KOPT-K1 (cell line): ENCODE results near the gene KIAA2012.
"Not testable (repeated sequence)": the region's sequence is repeated elsewhere in the genome, so short reads cannot be mapped to it uniquely, and the experiment has no call there.

Experiments
- H3K27ac ChIP-seq: fragments of 200-600 bp; sonication (generic); 2 replicates; pipeline ENCODE4 v1.5.1; 2016; ENCODE audit warnings: antibody characterized with exemption, mild to moderate bottlenecking, low read depth, low read length; ENCODE audit not compliant: poor library complexity, severe bottlenecking
- H3K36me3 ChIP-seq: fragments of 200-600 bp; sonication (generic); 2 replicates; pipeline ENCODE4 v1.5.1; 2017; ENCODE audit warnings: antibody characterized with exemption, mild to moderate bottlenecking, low read length, moderate library complexity; ENCODE audit not compliant: insufficient read depth
- H3K9me3 ChIP-seq: fragments of 200-600 bp; sonication (generic); 2 replicates; pipeline ENCODE4 v1.5.1; 2017; ENCODE audit warnings: antibody characterized with exemption, low read length, mild to moderate bottlenecking; ENCODE audit not compliant: insufficient read depth, poor library complexity, severe bottlenecking

KIAA2012 gene

DNA sequence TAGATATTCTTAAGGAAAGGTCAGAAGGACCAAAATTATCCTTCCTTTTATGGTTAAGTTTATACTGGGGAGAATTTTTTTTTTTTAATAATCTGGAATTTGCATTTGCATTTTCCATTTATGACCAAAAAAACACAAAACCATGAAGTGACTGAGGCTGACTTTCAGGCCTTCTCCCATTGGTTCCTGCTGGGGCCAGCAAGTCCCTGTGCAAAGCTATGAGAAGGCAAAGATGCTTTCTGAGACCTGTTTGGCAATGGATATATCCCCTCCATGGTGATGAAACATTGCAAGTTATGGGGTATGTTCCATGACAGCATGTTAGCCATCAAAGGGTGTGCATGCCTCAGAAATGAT is 60.8 kb downstream of the KIAA2012 start:
- H3K27ac ChIP-seq, result no peak overlapping the region

DNA sequence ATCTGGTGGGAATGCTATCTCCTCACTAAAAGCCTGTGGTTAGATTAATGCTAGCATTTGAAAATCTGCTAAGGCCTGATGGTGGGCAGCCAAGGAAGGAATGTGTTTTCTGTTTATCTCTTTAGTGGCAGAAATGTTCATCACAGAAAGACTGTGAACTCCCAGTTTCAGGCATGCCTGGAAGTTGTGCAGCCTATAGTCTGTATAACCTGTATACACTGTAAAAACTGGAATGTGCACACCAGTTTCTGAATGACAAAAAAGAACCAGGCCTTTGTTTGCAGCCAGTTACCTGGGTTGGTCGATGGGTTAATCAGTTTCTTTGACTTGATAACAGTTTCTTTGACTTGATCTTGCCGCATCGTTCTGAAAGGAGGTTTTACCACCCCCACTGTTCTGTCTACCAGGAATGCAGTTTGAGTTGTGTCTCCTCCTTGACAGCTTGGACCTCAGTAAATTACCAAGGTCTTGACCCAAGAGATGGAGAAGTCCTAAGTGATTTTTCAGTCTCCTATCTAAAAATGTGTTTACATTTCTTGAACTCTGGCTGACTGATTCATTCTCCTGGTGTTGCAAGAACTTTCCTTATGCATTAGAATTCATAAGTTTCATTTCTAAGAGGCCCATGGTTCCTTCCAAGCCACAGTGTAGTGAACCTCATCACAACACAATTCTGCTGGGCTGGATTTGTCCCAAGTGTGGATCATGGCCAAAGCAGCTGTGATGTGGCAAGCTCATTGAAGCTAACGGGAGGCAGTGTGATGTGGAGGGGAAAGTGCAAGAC is 62.2 kb downstream of the KIAA2012 start:
- no peak overlapping the region for H3K27ac ChIP-seq
- no peaks in the 10 kb centered on the region for H3K9me3 ChIP-seq
- H3K36me3 ChIP-seq, result no peaks in the 10 kb centered on the region

More for the DNA sequence above, 60.8 kb downstream of the KIAA2012 start:
- no peaks in the 10 kb centered on the region for H3K36me3 ChIP-seq
- H3K9me3 ChIP-seq, result no peaks in the 10 kb centered on the region

DNA sequence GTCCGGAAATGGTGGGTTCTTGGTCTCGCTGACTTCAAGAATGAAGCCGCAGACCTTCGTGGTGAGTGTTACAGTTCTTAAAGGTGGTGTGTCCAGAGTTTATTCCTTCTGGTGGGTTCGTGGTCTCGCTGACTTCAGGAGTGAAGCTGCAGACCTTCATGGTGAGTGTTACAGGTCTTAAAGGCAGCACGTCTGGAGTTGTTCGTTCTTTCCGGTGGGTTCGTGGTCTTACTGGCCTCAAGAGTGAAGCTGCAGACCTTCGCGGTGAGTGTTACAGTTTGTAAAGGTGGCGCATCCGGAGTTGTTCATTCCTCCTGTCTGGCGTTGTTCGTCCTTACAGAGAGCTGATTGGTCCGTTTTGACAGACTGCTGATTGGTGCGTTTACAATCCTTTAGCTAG is 63.0 kb downstream of the KIAA2012 start:
- not testable (repeated sequence) for H3K9me3 ChIP-seq, H3K36me3 ChIP-seq, H3K27ac ChIP-seq

DNA sequence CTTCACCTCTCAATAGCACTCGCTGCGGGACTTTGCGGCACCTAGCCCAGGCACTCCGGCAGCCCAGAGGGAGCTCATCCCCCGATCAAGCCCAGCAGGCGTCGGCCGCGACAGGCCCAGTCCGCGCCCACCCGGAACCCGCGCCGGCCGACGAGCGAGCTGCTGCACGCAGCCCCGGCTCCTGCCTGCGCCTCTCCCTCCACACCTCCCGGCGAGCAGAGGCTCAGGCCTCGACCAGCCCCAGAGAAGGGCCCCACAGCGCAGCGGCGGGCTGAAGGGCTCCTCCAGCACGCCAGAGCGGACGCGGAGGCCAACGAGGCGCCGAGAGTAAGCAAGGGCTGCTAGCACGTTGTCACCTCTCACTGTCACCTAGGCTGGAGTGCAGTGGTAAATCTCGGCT is 63.5 kb downstream of the KIAA2012 start:
- Histone ChIP-seq H3K9me3 (no peaks in the 10 kb centered on the region), H3K27ac (no peak overlapping the region), H3K36me3 (no peaks in the 10 kb centered on the region)

DNA sequence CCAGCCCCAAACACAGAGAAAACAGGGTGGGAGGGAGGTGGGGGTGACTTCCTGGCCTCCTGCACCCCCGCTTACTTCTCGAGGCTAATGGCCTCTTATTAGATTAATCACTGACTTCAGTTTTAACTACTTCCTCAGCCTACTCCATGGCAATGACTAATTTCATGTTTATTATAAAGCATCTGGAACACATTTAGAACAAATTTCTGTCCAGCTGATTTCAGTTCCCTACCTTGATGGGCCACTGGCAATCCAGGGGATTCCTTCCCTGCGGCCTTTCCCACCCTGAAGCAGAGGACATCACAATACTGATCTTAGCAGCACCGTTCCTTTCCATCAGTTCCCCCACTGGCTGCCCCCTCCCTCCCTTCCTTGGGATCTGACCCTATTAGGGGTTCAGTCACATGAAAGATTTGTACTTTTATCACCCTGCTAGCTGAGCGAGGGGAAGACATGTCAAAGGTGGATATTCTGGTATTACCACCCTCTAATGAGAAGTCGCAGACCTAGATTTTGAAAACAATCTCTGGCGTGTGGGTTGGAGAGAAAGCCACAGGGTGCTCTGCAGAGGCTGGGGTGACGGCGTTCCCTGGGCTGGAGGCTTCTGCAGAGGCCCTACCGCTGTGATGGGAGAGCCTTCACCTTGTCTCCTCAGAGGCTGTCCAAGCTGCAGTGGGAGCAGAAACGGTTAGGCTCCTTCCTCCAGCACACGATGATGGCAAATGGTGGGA is 67.6 kb downstream of the KIAA2012 start:
- no peaks in the 10 kb centered on the region for H3K9me3 ChIP-seq
- H3K27ac ChIP-seq, result no peak overlapping the region
- H3K36me3 ChIP-seq, result no peaks in the 10 kb centered on the region

DNA sequence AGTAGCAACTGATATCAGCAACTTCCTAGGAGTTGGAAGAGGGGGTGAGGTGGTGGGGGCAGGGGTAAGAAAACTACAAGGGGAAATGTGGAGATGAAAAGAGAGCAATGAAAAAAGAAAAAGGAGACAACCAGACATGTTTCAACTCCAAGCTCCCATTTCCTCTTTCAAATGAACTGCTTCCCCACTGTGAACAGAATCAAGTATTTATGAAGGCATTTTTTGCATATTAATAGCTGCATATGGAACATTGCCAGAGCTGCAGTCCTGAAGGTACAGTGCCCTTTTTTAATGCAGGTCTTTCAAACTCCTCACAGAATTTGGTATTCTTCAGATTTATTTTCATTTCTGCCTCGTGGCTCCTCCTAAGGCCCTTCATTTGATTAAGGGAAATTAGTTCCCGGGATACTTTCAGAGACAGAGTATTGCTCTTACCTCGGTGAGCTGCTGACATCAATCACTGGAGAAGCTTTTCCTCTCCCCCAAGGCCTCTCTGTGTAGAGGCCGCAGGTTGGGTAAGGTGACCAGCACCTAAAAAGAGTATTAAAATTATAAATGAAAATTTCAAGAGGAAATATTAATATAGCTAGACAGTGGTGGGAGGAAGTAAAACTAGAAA is 68.4 kb downstream of the KIAA2012 start:
- H3K36me3 ChIP-seq, result no peaks in the 10 kb centered on the region
- H3K27ac ChIP-seq, result no peak overlapping the region
- no peaks in the 10 kb centered on the region for H3K9me3 ChIP-seq

DNA sequence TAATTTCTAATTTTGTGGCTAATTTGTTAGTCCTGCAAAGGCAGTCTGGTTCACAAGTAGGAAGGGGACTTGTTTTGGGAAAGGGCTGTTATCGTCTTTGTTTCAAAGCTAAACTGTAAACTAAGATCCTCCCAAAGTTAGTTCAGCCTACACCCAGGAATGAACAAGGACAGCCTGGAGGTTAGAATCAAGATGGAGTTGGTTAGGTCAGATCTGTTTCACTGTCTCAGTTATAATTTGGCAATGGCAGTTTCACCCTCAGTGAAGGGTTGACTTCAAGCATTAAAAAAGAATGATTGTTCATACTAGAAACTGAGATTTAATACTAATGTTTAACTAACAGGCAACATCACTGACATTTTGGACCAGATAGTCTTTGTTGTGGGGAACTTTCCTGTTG is 69.5 kb downstream of the KIAA2012 start:
- no peak overlapping the region for H3K27ac ChIP-seq
- no peaks in the 10 kb centered on the region for H3K36me3 ChIP-seq
- no peaks in the 10 kb centered on the region for H3K9me3 ChIP-seq

DNA sequence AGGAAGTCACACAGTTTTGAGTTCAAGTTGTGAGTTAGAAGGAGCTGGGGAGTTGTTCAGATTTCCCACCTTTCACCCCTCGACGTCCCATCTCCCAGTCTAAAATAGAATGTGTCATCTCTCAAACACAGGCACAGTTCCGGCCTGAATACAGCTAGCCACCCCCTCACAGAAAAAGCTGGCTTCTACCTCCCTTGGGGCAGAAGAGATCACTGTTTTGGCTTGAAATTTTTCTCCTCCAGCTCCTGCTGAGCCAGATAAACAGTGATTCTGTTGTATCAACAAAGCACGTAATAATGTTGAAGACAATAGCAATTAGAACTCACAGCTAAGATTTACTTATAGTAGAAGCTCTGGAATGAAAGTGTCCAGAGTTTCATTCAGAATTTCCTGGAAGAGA is 74.7 kb downstream of the KIAA2012 start:
- H3K9me3 ChIP-seq, result no peaks in the 10 kb centered on the region
- H3K36me3 ChIP-seq, result no peaks in the 10 kb centered on the region
- H3K27ac ChIP-seq, result no peak overlapping the region

DNA sequence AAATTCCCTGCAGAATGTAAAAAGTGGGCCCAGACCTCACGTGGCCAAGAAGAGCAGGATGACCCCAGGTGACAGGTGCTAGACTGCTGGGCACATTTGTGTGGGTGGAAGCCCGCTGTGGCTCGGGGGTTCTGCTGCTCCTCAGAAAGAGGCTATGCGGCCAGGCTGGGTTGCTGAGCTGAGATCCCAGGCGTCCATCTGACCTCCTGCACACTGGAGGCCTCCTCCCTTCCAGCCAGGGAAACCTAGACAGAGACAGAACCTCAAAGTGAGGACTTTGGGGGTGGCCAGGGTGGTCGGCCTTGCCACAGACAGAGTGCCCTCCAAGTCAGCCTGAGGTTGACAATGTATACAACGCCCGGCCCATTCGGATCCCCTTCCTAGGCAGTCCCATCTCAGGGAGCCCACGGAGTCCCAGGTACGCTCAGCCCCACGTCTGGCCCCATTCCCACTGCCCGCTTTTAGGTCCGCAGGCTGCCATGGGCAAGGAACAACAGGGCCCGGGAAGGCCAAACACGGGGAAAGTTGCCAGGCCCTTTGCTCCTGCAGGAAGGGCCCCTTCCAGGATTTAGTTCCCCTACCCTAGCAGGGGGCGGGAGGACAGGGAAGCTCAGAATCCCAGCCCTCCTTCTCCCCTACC is 75.6 kb downstream of the KIAA2012 start:
- Histone ChIP-seq H3K27ac (no peak overlapping the region), H3K9me3 (no peaks in the 10 kb centered on the region), H3K36me3 (no peaks in the 10 kb centered on the region)

DNA sequence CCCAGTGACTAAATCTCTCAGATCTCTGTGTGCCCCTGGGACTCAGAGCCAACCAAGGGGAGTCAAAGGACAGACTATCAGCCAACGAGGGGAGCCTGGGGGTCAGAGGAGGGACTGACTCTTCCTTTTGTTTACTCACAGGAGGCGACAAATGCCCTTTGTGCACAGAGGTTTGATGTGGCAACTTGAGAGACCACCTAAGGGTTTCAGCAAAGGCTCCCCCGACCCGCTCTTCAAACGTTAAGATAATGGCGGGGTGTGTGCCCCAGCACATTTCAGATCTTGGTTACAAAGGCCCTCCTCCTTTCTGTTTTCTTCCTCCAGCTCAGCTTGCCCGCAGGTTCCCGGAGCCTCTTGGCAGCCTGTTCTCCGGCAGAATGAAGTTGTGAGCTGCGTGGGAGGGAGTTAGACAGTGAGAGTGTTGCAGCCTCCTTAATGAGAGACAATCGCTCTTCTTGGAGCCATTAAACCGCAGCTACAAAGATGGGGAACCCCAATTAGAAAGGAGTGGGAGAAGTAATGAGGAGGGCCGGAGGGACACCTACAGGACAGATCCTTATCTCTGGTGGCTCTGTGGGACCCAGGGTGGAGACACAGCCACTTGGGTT is 76.2 kb downstream of the KIAA2012 start:
- no peaks in the 10 kb centered on the region for H3K9me3 ChIP-seq
- no peaks in the 10 kb centered on the region for H3K36me3 ChIP-seq
- no peak overlapping the region for H3K27ac ChIP-seq

DNA sequence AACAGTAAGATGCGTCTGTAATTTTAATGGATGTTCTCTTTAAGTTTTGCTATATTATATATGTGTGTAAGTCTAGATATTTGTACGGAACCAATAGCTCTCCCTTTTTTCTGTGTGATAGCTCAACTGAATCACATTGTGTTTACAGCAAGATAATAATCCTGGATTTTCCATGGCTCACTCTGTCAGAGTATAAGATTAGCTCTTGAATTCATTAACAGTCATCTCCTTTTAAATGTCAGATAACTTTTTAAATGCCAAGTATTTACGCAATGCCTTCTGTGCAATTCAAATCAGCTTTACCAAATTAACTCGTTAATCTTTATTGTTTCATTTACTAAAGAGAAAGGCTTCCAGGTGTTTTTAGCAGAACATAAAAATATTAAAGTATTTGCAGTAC is 76.9 kb downstream of the KIAA2012 start:
- Histone ChIP-seq H3K9me3 (no peaks in the 10 kb centered on the region), H3K27ac (no peak overlapping the region), H3K36me3 (no peaks in the 10 kb centered on the region)

DNA sequence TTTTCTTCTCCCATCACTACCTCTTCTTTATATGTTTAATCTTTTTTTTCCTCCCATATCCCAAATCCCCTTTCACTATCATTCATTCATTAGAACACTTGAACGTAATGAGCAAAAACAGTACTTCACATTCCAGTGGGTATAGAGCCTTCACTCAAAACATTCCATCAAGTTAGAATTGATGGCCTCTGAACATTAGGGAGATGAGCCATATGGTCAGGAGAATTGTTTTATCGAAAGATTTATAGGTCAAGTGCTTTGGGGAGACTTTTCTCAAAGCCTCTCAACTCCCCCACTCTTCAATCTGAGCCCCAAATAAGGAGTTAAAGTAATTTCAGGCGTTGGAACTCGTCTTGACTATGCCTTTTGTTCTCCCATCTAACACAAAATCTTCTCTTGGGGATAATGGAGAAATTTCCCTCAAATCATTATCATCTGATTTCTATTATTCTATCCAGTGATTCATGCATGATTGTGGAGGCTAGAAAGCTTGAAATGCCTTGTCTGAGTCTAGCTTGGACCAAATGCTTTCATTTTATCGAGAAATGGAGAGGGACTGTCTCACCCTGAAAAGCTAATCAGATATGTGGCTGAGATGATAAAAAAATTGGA is 79.2 kb downstream of the KIAA2012 start:
- Histone ChIP-seq H3K9me3 (no peaks in the 10 kb centered on the region), H3K27ac (no peak overlapping the region), H3K36me3 (no peaks in the 10 kb centered on the region)

DNA sequence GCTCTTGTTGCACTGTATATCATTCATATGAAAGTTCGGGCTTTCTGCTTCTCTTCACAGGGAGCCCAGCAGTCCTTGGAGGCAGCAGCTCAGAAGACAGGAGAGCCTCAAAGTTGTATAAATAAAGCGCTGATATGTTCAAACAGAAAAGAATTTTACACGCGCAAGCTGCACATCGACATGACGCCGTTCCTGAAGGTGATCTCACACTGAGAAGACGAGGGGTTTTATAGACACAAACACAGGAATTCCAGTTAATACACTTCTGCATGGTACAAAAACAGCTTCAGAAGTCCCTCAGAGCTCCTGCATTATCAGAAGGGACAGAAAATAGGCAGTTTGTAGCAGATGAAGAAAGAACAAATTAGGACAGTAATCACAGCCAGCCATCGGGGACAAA is 81.6 kb downstream of the KIAA2012 start:
- Histone ChIP-seq H3K36me3 (no peaks in the 10 kb centered on the region), H3K9me3 (no peaks in the 10 kb centered on the region), H3K27ac (no peak overlapping the region)

DNA sequence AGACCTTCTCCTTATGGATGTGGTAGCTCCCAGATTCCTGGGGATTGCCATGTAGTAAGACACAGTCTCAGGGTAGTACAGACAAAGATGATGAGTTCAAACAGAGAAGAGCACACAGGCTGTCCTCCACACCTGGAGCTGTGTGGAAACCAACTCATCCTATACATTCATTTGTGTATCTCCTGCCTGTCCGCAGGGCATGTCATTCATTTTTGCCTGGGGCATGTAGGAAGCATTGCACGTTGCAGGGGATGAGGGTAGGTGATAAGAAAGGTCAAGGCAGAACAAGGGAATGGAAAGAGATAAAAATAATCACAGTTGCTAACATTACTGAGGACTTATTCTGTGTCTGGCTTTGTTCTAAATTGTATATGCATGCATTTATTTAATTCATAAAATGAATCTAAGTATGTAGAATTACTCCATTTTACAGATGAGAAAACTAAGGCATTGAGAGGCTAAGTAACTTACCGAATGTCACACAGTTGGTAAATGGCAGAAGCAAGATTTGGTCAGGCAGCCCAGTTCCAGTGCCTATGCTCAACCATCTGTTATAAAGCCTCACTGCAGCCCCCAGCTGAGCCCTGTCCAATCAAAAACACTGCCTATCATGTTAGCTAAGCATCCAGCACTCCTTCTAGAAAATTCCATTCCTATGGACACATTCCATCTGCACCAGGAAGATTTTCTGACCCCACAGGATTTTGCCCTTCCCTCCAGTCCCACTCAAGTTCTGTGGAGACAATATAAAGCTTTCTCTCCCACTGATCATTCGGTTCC is 84.3 kb downstream of the KIAA2012 start:
- Histone ChIP-seq H3K27ac (no peak overlapping the region), H3K9me3 (no peaks in the 10 kb centered on the region), H3K36me3 (no peaks in the 10 kb centered on the region)
